ENCODE results near the gene KLF11. TPM values are rescaled to one million over a fixed set of nuclear protein-coding genes. Genes with fewer than 3 reads are reported as not detected.
A peak's percentile ranks its signal among the peaks of the same experiment; 100 is the strongest.
"Not testable (repeated sequence)": the region's sequence is repeated elsewhere in the genome, so short reads cannot be mapped to it uniquely, and the experiment has no call there.

Gene KLF11
- polyA plus RNA-seq, 3 donors from 2014 or later: 10.5 to 18.8 (median 11.7) TPM

GRCh38 chr2:10004836-10005235 lies 38.5 kb upstream of the KLF11 start:
- peaks cover 2 to 5% (median 3%) of the 10 kb centered on the region in 3 donors for H3K27me3 Mint-ChIP-seq (ENCODE audit: low read depth in 3 of 3)
- DNase-seq: no peak
- peaks cover 0 to 6% of the 10 kb centered on the region in 2 donors for H3K4me1 Mint-ChIP-seq
- no peak overlapping the region for H3K27ac Mint-ChIP-seq
- H3K4me3 Mint-ChIP-seq: no peak overlapping the region
- no peaks in the 10 kb centered on the region for H3K9me3 Mint-ChIP-seq
- no peaks in the 10 kb centered on the region for H3K36me3 Mint-ChIP-seq

GRCh38 chr2:10005461-10006235 lies 37.7 kb upstream of the KLF11 start:
- Mint-ChIP-seq H3K4me1 (peaks cover 0 to 6% of the 10 kb centered on the region in 2 donors), H3K4me3 (peak overlapping the region in 2 of 5 donors; percentile 27 to 36), H3K27ac (no peak overlapping the region), H3K9me3 (no peaks in the 10 kb centered on the region), H3K36me3 (no peaks in the 10 kb centered on the region), H3K27me3 (ENCODE audit: low read depth in 3 of 3) (peaks cover 2 to 5% (median 3%) of the 10 kb centered on the region in 3 donors)
- DNase-seq: no peak

GRCh38 chr2:10006236-10007161 lies 36.9 kb upstream of the KLF11 start:
- H3K4me1 Mint-ChIP-seq: peaks cover 0 to 6% of the 10 kb centered on the region in 2 donors
- H3K9me3 Mint-ChIP-seq: no peaks in the 10 kb centered on the region
- H3K4me3 Mint-ChIP-seq: peak overlapping the region in 3 of 5 donors; percentile 21 to 42 (median 36)
- peaks cover 2 to 5% (median 3%) of the 10 kb centered on the region in 3 donors for H3K27me3 Mint-ChIP-seq (ENCODE audit: low read depth in 3 of 3)
- H3K27ac Mint-ChIP-seq: peak overlapping the region in 1 of 6 donors; percentile 46
- H3K36me3 Mint-ChIP-seq: no peaks in the 10 kb centered on the region
- peak in 2 of 3 donors; percentile 23 to 24 for DNase-seq

GRCh38 chr2:10007435-10007834 lies 35.9 kb upstream of the KLF11 start:
- Mint-ChIP-seq H3K4me1 (peaks cover 0 to 6% of the 10 kb centered on the region in 2 donors), H3K9me3 (no peaks in the 10 kb centered on the region), H3K27ac (no peak overlapping the region), H3K4me3 (no peak overlapping the region), H3K27me3 (ENCODE audit: low read depth in 3 of 3) (peaks cover 2 to 5% (median 3%) of the 10 kb centered on the region in 3 donors), H3K36me3 (no peaks in the 10 kb centered on the region)
- DNase-seq: no peak

GRCh38 chr2:10007921-10008808 lies 35.2 kb upstream of the KLF11 start:
- Mint-ChIP-seq H3K36me3 (no peaks in the 10 kb centered on the region), H3K4me1 (peaks cover 0 to 6% of the 10 kb centered on the region in 2 donors), H3K9me3 (no peaks in the 10 kb centered on the region), H3K27ac (no peak overlapping the region), H3K4me3 (no peak overlapping the region), H3K27me3 (ENCODE audit: low read depth in 3 of 3) (peaks cover 2 to 5% (median 3%) of the 10 kb centered on the region in 3 donors)
- no peak for DNase-seq

GRCh38 chr2:10008809-10009176 lies 34.6 kb upstream of the KLF11 start:
- DNase-seq: no peak
- Mint-ChIP-seq H3K27me3 (ENCODE audit: low read depth in 3 of 3) (peaks cover 2 to 5% (median 3%) of the 10 kb centered on the region in 3 donors), H3K4me3 (no peak overlapping the region), H3K36me3 (no peaks in the 10 kb centered on the region), H3K9me3 (no peaks in the 10 kb centered on the region), H3K4me1 (peaks cover 0 to 6% of the 10 kb centered on the region in 2 donors), H3K27ac (no peak overlapping the region)

- Mint-ChIP-seq H3K4me1 (peaks cover 0 to 6% of the 10 kb centered on the region in 2 donors), H3K27ac (no peak overlapping the region), H3K27me3 (ENCODE audit: low read depth in 3 of 3) (peaks cover 2 to 5% (median 3%) of the 10 kb centered on the region in 3 donors), H3K4me3 (no peak overlapping the region), H3K36me3 (no peaks in the 10 kb centered on the region), H3K9me3 (no peaks in the 10 kb centered on the region)
- DNase-seq: no peak
These were observed 34.0 kb upstream of the KLF11 start for GRCh38 chr2:10009271-10009810.

- H3K4me3 Mint-ChIP-seq: no peak overlapping the region
- peaks cover 2 to 5% (median 3%) of the 10 kb centered on the region in 3 donors for H3K27me3 Mint-ChIP-seq (ENCODE audit: low read depth in 3 of 3)
These were observed 33.3 kb upstream of the KLF11 start for GRCh38 chr2:10009811-10010781.

GRCh38 chr2:10010861-10011605 lies 32.3 kb upstream of the KLF11 start:
- not testable (repeated sequence) for H3K27ac Mint-ChIP-seq; H3K4me1 Mint-ChIP-seq; H3K27me3 Mint-ChIP-seq (ENCODE audit: low read depth in 3 of 3); H3K4me3 Mint-ChIP-seq; H3K36me3 Mint-ChIP-seq; H3K9me3 Mint-ChIP-seq; DNase-seq

More at GRCh38 chr2:10009811-10010781, 33.3 kb upstream of the KLF11 start:
- H3K27ac Mint-ChIP-seq: no peak overlapping the region
- peaks cover 0 to 6% of the 10 kb centered on the region in 2 donors for H3K4me1 Mint-ChIP-seq
- no peaks in the 10 kb centered on the region for H3K9me3 Mint-ChIP-seq
- no peaks in the 10 kb centered on the region for H3K36me3 Mint-ChIP-seq
- no peak for DNase-seq

GRCh38 chr2:10011606-10012325 lies 31.6 kb upstream of the KLF11 start:
- H3K36me3 Mint-ChIP-seq; DNase-seq; H3K27me3 Mint-ChIP-seq (ENCODE audit: low read depth in 3 of 3); H3K4me3 Mint-ChIP-seq; H3K9me3 Mint-ChIP-seq; H3K4me1 Mint-ChIP-seq; H3K27ac Mint-ChIP-seq: not testable (repeated sequence)

- not testable (repeated sequence) for H3K9me3 Mint-ChIP-seq; H3K27ac Mint-ChIP-seq; H3K27me3 Mint-ChIP-seq (ENCODE audit: low read depth in 3 of 3); H3K4me3 Mint-ChIP-seq; H3K4me1 Mint-ChIP-seq; DNase-seq; H3K36me3 Mint-ChIP-seq
These were observed 30.9 kb upstream of the KLF11 start for GRCh38 chr2:10012366-10012962.
